Activated B cell treated with CpG ODN at 0.5 μM for 24 hours (primary cell): ENCODE data around the gene CNTNAP5. TPM values are rescaled to one million over a fixed set of nuclear protein-coding genes. Genes with fewer than 3 reads are reported as not detected.

Experiments used
- ATAC-seq: fragments of 200-7000 bp; cut with Tn5 transposase; one replicate; pipeline ENCODE4 v1.10.0; 2021; ENCODE audit warnings: low read depth, mild to moderate bottlenecking, moderate library complexity
- CTCF ChIA-PET: fragments of 350-600 bp; sonication (Branson Sonifier 250); formaldehyde crosslinking; loops from one replicate; lab custom pipeline; 2021; ENCODE audit warnings: antibody characterized with exemption; lab: Charles Lee
- POLR2A ChIA-PET: fragments of 350-600 bp; sonication (Branson Sonifier 250); formaldehyde crosslinking; loops from one replicate; lab custom pipeline; 2021; ENCODE audit warnings: antibody characterized with exemption; lab: Charles Lee
- DNase-seq: peaks from one replicate; pipeline ENCODE4 v3.0.0; 2022
- H3K27ac Mint-ChIP-seq: one replicate; pipeline ENCODE4 v1.8.0; 2020; ENCODE audit warnings: mixed read lengths
- H3K27me3 Mint-ChIP-seq: one replicate; pipeline ENCODE4 v1.8.0; 2021; ENCODE audit warnings: mixed read lengths
- H3K36me3 Mint-ChIP-seq: one replicate; pipeline ENCODE4 v1.8.0; 2021; ENCODE audit warnings: low read depth, mixed read lengths
- H3K4me1 Mint-ChIP-seq: one replicate; pipeline ENCODE4 v1.8.0; 2021; ENCODE audit warnings: mixed read lengths
- H3K4me3 Mint-ChIP-seq: one replicate; pipeline ENCODE4 v1.8.0; 2020; ENCODE audit warnings: mild to moderate bottlenecking, mixed read lengths
- H3K9me3 Mint-ChIP-seq: one replicate; pipeline ENCODE4 v1.8.0; 2020; ENCODE audit warnings: mixed read lengths
- CTCF ChIP-seq: fragments of 200-600 bp; IDR thresholded peaks from one replicate; pipeline ENCODE4 v1.8.0; 2022; ENCODE audit warnings: antibody characterized with exemption, mild to moderate bottlenecking
- intact Hi-C: fragments of 100-400 bp; cut with micrococcal nuclease; formaldehyde crosslinking; loops from one replicate; pipeline ENCODE4 v1.15.1; 2024
- total RNA-seq: library from RNA; stranded (reverse); gene quantifications from 2 replicates; pipeline ENCODE4 v1.2.3, GENCODE V29; 2022

CNTNAP5 gene
- total RNA-seq, 1 donor from 2014 or later: not detected

- Mint-ChIP-seq H3K27me3 (no peaks in the 10 kb centered on the region), H3K36me3 (no peaks in the 10 kb centered on the region), H3K4me1 (no peaks in the 10 kb centered on the region), H3K4me3 (no peak overlapping the region), H3K27ac (no peak overlapping the region), H3K9me3 (no peaks in the 10 kb centered on the region)
- DNase-seq: no peak
- CTCF ChIA-PET: no interaction called here
- no peak for ATAC-seq
- POLR2A ChIA-PET: no interaction called here
- TF ChIP-seq CTCF: no peak
- intact Hi-C loops: no loop called here
Measured at GRCh38 chr2:124138076-124138475, 113.0 kb downstream of the CNTNAP5 start.

GRCh38 chr2:124145982-124146381 is 120.9 kb downstream of the CNTNAP5 start:
- Mint-ChIP-seq H3K27ac (no peak overlapping the region), H3K9me3 (peaks cover 3% of the 10 kb centered on the region), H3K4me1 (no peaks in the 10 kb centered on the region), H3K36me3 (no peaks in the 10 kb centered on the region), H3K27me3 (no peaks in the 10 kb centered on the region), H3K4me3 (no peak overlapping the region)
- CTCF ChIA-PET: no interaction called here
- DNase-seq (no peak), ATAC-seq (no peak)
- intact Hi-C loops: no loop called here
- POLR2A ChIA-PET: no interaction called here
- no peak for TF ChIP-seq CTCF

GRCh38 chr2:124147552-124147951 is 122.5 kb downstream of the CNTNAP5 start:
- H3K36me3 Mint-ChIP-seq: no peaks in the 10 kb centered on the region
- no peaks in the 10 kb centered on the region for H3K4me1 Mint-ChIP-seq

GRCh38 chr2:124149571-124149970 is 124.5 kb downstream of the CNTNAP5 start:
- Mint-ChIP-seq H3K27me3 (no peaks in the 10 kb centered on the region), H3K4me3 (no peak overlapping the region), H3K9me3 (peaks cover 3% of the 10 kb centered on the region), H3K4me1 (no peaks in the 10 kb centered on the region), H3K27ac (no peak overlapping the region), H3K36me3 (no peaks in the 10 kb centered on the region)
- intact Hi-C loops: no loop called here
- no peak for TF ChIP-seq CTCF
- ChIA-PET POLR2A (no interaction called here), CTCF (no interaction called here)
- DNase-seq: no peak
- no peak for ATAC-seq

More at GRCh38 chr2:124147552-124147951, 122.5 kb downstream of the CNTNAP5 start:
- TF ChIP-seq CTCF: no peak
- H3K27ac Mint-ChIP-seq: no peak overlapping the region
- DNase-seq (no peak), ATAC-seq (no peak)
- H3K4me3 Mint-ChIP-seq: no peak overlapping the region
- peaks cover 3% of the 10 kb centered on the region for H3K9me3 Mint-ChIP-seq
- POLR2A ChIA-PET: no interaction called here
- CTCF ChIA-PET: no interaction called here
- no peaks in the 10 kb centered on the region for H3K27me3 Mint-ChIP-seq
- intact Hi-C loops: no loop called here

- Mint-ChIP-seq H3K36me3 (no peaks in the 10 kb centered on the region), H3K4me1 (no peaks in the 10 kb centered on the region), H3K27me3 (no peaks in the 10 kb centered on the region), H3K27ac (no peak overlapping the region), H3K4me3 (no peak overlapping the region), H3K9me3 (peaks cover 3% of the 10 kb centered on the region)
- TF ChIP-seq CTCF: no peak
- intact Hi-C loops: no loop called here
- ChIA-PET CTCF (no interaction called here), POLR2A (no interaction called here)
- DNase-seq (no peak), ATAC-seq (no peak)
Measured at GRCh38 chr2:124151691-124152090, 126.6 kb downstream of the CNTNAP5 start.
